ENCODE results near the gene VPS4A. TPM values are rescaled to one million over a fixed set of nuclear protein-coding genes. Genes with fewer than 3 reads are reported as not detected.

Gene VPS4A
- total and polyA plus RNA-seq, 11 donors, result 24.8 to 47.0 (median 29.6) TPM

DNA sequence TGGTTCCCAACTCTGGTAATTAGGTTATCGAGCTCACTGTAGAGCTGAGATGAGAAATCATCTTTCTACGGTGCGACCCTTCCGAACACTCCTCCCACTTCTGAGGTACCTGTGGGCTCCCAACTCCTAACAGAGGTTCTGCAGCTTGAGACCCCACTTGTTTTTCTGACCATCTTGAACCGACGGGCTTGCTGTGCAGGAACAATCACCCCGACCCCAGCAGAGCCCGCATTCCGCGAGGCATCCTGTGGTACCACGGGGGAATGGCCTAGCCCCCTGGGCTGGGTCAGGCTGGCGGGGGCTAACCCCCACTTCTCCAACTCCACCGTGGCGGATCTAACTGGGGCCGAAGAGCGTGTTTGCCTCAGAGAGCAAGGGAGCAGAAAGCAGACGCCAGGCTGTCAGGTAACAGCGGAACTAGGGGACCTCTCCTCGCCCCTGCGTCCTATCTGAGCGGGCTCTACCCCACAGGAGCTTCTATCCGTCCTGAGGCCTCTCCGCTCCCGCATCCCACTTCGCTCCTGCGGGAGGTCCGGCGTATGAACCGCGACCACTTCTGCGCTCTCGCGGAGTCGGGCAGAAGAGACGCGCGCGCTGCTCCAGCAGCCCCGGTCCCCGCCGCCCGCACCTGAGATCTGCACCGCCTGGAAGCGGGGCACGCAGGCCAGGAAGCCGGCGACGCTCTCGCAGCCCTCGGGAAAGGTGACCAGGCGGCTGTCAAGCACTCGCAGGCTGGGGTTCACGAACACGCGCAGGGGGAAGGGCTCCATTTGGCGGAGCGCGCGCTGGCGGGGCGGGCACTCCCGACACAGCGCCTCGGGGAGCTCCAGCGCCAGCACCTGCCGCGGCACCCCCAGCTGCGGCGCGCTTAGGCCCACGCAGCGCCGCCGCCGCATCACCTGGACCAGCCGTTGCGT is 18.5 kb downstream of the VPS4A start:
- TF ChIP-seq, protein P1, sequence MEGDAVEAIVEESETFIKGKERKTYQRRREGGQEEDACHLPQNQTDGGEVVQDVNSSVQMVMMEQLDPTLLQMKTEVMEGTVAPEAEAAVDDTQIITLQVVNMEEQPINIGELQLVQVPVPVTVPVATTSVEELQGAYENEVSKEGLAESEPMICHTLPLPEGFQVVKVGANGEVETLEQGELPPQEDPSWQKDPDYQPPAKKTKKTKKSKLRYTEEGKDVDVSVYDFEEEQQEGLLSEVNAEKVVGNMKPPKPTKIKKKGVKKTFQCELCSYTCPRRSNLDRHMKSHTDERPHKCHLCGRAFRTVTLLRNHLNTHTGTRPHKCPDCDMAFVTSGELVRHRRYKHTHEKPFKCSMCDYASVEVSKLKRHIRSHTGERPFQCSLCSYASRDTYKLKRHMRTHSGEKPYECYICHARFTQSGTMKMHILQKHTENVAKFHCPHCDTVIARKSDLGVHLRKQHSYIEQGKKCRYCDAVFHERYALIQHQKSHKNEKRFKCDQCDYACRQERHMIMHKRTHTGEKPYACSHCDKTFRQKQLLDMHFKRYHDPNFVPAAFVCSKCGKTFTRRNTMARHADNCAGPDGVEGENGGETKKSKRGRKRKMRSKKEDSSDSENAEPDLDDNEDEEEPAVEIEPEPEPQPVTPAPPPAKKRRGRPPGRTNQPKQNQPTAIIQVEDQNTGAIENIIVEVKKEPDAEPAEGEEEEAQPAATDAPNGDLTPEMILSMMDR (IDR thresholded peaks at IDR 0.05), result no peak
- TF ChIP-seq POLR2A (IDR thresholded peaks at IDR 0.05), result no peak
- 6 to 27% (median 9%) methylated on average over 19 to 77 of the region's 77 CpGs for WGBS, 4 donors
- Histone ChIP-seq H3K4me1 (peaks cover 3 to 52% (median 36%) of the 10 kb centered on the region in 12 donors), H3K27me3 (no peaks in the 10 kb centered on the region), H3K9me3 (no peaks in the 10 kb centered on the region), H3K4me3 (peak overlapping the region; percentile 61 to 98 (median 91)), H3K36me3 (peaks cover 0 to 72% (median 63%) of the 10 kb centered on the region in 9 donors), H3K27ac (peak overlapping the region in 10 of 12 donors; percentile 68 to 98 (median 90))
- ATAC-seq (peak in 2 of 4 donors; percentile 42 to 52), DNase-seq (peak in 1 of 5 donors; percentile 36)
- intact Hi-C loops (cut with DNase I), result loop anchor here in 1 of 10 donors (1.0 kb wide), 1 partner anchor 10 kb away; the partner anchor contains the start of genes COG8 and NIP7

DNA sequence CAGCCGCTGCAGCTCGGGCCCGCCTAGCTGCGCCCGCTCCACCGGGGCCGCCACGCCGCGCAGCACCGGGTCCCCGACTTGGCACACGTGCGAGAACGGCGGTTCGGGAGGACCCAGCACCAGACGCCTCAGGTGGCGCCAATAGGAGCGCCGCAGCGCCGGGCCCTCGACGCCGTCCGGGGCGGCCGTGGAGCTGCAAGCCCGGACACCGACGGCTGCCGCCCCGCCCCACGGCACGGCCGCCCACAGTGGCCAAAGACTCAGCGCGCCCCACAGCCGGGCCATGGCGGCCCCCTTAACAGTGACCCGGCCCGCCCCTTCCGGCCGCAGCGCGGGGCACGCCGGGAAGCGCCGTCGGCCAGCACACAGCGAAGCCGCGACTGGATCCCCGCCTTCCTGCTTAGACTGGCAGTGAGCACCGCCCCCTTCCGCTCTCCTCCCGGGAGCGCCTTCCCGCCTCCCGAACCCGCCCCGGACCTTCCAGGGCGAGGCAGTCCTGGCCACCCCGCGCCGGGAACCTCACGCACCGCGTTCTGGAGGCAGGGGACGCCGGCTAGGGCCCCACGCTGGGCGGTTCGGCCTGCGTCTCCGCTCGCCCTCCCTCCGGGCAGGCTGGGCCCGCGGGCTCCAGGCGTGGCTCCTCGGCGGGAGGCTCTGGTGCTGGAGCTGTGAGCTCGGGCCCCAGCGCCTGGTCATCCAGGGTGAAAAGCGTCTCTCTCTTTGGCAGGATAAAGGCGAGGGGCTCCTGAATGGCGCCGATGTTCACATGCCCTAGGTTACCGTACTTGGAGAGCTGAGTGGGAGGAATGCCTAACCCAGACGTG is 19.3 kb downstream of the VPS4A start, which contains the start of gene PDF:
TSS of gene PDF (minus strand) at position 303 of the 824 bp plus-strand sequence. CDS start at position 285, 18 bp downstream.
- H3K4me1 ChIP-seq, result peaks cover 3 to 52% (median 36%) of the 10 kb centered on the region in 12 donors
- intact Hi-C loops (cut with DNase I), result loop anchor here in 1 of 10 donors (1.0 kb wide), 1 partner anchor 9 kb away; the partner anchor contains the start of genes COG8 and NIP7

DNA sequence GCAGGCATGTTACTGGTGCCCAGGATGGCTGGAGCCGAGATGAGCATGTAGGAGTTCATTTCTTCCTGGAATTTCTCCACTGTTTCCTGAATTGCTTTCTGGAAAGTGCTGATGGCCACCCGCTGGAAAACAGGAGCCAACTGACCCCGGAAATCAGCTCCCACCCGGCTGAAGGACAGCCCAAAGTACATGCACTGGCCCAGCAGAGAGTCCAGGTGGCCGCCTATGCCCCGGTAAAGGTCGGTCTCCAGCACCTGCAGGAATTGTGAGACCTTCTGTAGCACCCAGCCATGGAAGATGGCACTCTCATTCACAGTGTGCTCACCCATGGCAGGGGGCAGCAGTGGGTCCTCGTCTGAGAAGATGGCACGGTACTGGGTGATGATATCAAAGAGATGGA is 23.5 kb downstream of the VPS4A start:
- Histone ChIP-seq H3K27me3 (no peaks in the 10 kb centered on the region), H3K4me3 (no peak overlapping the region), H3K9me3 (no peaks in the 10 kb centered on the region), H3K36me3 (peaks cover 0 to 60% (median 51%) of the 10 kb centered on the region in 9 donors), H3K27ac (no peak overlapping the region), H3K4me1 (peaks cover 5 to 31% (median 26%) of the 10 kb centered on the region in 12 donors)
- intact Hi-C loops (cut with DNase I), result no loop called here
- ATAC-seq, result no peak
- 91 to 94% (median 93%) methylated on average over 9 of the region's 9 CpGs for WGBS, 4 donors
- DNase-seq, result peak in 1 of 5 donors; percentile 20
- TF ChIP-seq POLR2A (IDR thresholded peaks at IDR 0.05), result no peak
- TF ChIP-seq, protein P1 (IDR thresholded peaks at IDR 0.05), result no peak

More for the DNA sequence above, 19.3 kb downstream of the VPS4A start, which contains the start of gene PDF:
- 0 to 1% (median 0%) methylated on average over 6 to 93 of the region's 93 CpGs for WGBS, 4 donors
- peak; percentile 96 for DNase-seq
- Histone ChIP-seq H3K9me3 (no peaks in the 10 kb centered on the region), H3K36me3 (peaks cover 0 to 72% (median 63%) of the 10 kb centered on the region in 9 donors), H3K27ac (peak within 1 kb of the TSS; percentile 61 to 98 (median 90)), H3K27me3 (no peaks in the 10 kb centered on the region), H3K4me3 (peak within 1 kb of the TSS; percentile 61 to 98 (median 91))
- peak; percentile 96 to 99 (median 97) for ATAC-seq
- peak in 1 of 2 donors; percentile 79 for TF ChIP-seq POLR2A (IDR thresholded peaks at IDR 0.05)
- TF ChIP-seq, protein P1 (IDR thresholded peaks at IDR 0.05), result peak in 2 of 12 donors; percentile 14 to 22

Measured in heart left ventricle (tissue), 16 donors.